ENCODE results near the gene ZFC3H1.

Gene ZFC3H1

DNA sequence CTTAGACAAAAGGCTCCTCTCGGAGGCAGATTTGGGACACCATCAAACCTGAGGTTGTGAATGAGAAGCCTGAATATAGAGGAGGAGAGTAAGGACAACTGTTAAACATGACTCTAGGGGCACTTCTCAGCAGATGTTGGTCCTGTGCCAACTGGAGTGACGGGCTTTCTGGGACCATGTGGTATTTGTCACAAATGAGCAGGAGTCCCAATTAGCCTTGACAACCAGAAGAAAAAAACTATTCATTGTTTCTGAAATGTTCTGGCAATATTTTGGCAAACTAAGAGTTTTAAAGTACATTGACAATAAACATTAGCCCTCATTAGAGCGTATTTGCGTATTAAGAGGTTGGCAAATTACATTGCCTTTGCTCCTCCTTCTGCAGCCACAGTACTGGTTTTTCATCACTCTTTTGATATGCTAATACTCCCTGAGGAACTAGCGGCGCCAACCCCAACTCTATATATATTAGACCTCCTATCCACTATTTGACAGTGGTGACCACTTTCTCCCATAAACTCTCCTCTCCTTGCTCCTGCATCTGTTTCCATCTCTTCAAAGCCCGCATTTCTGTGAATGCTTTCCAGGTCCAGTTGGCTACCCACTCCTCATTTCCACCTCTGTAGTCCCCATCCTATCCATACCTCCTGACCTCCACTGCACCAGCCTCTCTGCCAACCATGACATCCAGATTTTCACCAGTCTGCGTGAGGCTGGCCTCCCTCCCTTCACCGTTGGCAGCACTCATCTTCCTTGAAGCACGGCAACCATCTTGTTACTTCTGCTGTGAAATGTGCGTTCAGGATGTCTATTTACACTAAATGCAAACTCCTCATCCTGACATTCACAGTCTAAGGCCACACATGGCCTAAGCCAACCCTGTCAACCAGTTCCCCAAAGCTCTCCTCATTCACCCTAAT, 100.7 kb downstream of the ZFC3H1 start:
- TF ChIP-seq, protein P1, sequence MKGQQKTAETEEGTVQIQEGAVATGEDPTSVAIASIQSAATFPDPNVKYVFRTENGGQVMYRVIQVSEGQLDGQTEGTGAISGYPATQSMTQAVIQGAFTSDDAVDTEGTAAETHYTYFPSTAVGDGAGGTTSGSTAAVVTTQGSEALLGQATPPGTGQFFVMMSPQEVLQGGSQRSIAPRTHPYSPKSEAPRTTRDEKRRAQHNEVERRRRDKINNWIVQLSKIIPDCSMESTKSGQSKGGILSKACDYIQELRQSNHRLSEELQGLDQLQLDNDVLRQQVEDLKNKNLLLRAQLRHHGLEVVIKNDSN (IDR thresholded peaks at IDR 0.05): no peak
- no peak for TF ChIP-seq YY1 (IDR thresholded peaks at IDR 0.05; ENCODE audit: low read depth)
- TF ChIP-seq NFIC (IDR thresholded peaks at IDR 0.05): no peak
- no peak for TF ChIP-seq TEAD4 (IDR thresholded peaks at IDR 0.05)

Data from Ishikawa (cell line).